Adipose tissue (tissue), 3 donors: Measurements from ENCODE around the gene KRTAP4-9. TPM values are rescaled to one million over a fixed set of nuclear protein-coding genes. Genes with fewer than 3 reads are reported as not detected.
"Not testable (repeated sequence)": the region's sequence is repeated elsewhere in the genome, so short reads cannot be mapped to it uniquely, and the experiment has no call there.

Source experiments
- H3K27ac ChIP-seq: one replicate; pipeline ENCODE4 v1.5.1; 2013; ENCODE audit warnings: low read depth, low read length
- WGBS, 3 donors: extraction: QIAGEN DNeasy Blood & Tissue Kit; methylation state at CpG; one replicate each; pipeline ENCODE4 v1.1.7; 2013; 5-methylcytosine and 5-hydroxymethylcytosine counted together
- polyA plus RNA-seq, 3 donors: library from polyadenylated mRNA; stranded (reverse); fragments of 200-250 nt; gene quantifications; one replicate each; pipeline ENCODE4 v1.2.3, GENCODE V29; 2013
- donor health status: healthy with polysubstance abuse.
- donor health status: Bipolar disorder and iron deficiency.
- donor health status: healthy.

Gene KRTAP4-9
- polyA plus RNA-seq, 3 donors = not detected

DNA sequence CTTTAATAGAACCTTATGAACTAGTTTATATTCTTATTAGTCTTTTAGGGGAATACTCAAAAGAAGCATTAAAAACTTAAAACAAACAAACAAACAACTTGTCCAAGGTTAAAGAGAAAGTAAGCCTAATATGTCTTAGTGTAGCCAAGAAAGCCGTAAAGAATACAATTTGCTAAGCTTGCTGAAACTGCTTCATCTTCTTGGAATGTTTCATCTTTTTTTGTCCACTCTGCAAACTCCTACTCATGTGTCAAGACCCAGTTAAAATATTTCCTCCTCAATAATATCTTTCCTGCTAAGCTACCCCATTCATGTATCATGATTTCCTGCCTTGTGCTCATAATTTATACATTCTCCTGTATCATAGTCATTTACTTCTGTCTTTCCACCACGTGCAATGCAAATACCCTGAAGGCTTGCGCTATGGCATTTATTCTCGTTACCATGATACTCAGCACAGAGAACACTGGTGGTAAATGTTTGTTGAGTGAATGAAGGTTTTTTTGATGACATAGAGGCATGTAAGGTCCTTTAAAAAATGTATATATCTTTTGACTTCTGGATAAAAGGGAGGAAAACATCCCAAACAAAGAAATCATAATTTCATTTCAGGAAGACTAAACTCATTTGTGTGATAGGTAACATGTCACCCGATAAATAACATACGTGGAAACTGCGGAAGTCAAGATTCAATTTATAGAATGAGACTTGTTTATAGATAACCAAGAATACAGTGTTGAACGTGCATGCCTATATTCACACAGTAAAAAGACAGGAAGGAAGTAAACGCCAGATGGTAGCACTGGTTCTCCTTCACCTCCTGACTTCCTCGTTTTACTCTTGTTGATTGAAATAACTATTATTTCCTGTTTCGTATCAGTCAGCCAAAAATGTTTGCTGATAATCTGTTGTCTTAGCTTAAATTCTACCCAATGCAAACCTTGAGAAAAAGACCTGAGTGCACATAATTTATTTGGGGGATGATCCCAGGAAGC lies 14.8 kb downstream of the KRTAP4-9 start:
- WGBS, 3 donors = 41 to 54% (median 41%) methylated on average over 11 of the region's 11 CpGs
- H3K27ac ChIP-seq = not testable (repeated sequence)

DNA sequence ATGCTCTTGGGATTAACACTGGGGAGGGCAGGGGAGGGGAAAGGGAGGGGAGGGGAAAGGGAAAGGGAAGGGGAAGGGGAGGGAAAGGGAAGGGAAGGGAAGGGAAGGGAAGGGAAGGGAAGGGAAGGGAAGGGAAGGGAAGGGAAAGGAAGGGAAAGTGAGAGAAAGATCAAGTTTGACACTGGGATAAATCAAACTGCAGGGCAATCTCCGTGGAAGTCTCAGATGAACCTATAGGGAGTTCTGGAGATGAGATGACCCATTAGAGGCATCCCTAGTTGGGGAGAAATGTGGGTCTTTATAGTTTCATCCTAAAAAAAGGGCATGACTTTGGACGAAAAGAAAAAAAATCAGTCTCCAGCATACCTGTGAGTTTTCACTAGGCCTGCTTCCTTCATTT lies 16.6 kb downstream of the KRTAP4-9 start:
- H3K27ac ChIP-seq = no peak overlapping the region
- WGBS, 3 donors = 75 to 95% (median 85%) methylated on average over 2 of the region's 2 CpGs

GRCh38 chr17:41123292-41123990 lies 18.3 kb downstream of the KRTAP4-9 start:
- H3K27ac ChIP-seq = not testable (repeated sequence)
- 63 to 82% (median 80%) methylated on average over 8 to 12 of the region's 12 CpGs for WGBS, 3 donors

DNA sequence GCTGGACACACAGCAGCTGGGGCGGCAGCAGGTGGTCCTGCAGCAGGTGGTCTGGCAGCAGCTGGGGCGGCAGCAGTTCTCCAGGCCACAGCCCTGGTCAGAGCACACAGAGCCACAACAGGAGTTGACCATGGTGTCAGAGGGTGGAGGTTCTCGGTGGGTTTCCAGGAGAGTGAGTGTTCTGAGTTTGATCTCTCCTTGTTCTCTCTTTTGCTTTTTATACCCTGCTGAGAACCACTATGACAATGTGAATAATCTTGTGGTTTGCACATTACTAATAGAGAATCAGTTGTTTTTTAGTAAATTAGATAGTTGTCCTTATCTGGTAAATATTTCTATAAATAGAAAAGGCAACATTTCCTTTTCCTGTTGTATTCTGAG lies 18.8 kb downstream of the KRTAP4-9 start, which contains the start of gene KRTAP4-12:
Gene KRTAP4-12, minus strand, starts transcription at position 192 of the 381 bp plus-strand sequence. Its CDS starts 60 bp downstream, at position 132.
- H3K27ac ChIP-seq = not testable (repeated sequence)
- WGBS, 3 donors = 63 to 82% (median 75%) methylated on average over 3 of the region's 3 CpGs

GRCh38 chr17:41125064-41125463 lies 19.9 kb downstream of the KRTAP4-9 start:
- WGBS, 3 donors = 69 to 96% (median 88%) methylated on average over 2 of the region's 2 CpGs
- H3K27ac ChIP-seq = no peak overlapping the region

DNA sequence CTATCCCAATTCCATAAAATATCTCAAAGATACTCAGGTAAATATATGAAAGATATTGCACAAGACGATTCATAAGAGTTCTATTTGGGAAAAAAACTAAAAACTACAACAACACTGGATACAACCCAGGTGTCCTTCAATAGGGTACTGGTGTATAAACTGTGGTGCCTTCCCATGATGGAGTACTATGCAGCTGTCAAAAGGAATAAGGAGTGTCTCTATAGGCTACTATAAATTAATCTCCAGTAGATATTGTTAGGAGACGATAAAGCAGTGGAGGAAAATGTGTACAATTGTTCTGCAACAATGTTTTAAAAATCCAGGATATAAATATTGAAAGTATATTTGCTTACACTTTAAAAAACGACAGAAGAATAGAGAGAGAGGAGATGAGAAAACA lies 21.2 kb downstream of the KRTAP4-9 start:
- no peak overlapping the region for H3K27ac ChIP-seq
- 72 to 91% (median 89%) methylated on average over 3 of the region's 3 CpGs for WGBS, 3 donors

DNA sequence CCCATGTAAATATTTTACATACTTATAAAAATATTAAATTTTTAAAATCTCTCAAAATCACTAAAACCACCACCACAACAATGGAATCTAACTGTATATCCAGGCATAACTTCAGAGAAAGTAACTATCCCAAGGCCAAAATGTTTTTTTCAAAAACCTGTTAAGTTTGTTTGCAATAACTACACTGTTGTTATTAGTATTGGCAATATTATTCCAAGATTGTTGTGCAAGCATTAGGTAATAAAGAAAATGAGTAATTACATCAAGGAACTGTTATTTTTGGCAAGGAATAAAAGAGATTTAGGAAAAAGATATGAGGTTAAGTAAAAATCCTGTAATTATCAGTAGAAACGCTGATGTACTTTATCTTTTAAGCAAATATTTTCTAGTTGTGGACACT lies 22.2 kb downstream of the KRTAP4-9 start:
- WGBS, 3 donors = 45 to 74% (median 69%) methylated on average over 1 of the region's 1 CpG
- no peak overlapping the region for H3K27ac ChIP-seq

DNA sequence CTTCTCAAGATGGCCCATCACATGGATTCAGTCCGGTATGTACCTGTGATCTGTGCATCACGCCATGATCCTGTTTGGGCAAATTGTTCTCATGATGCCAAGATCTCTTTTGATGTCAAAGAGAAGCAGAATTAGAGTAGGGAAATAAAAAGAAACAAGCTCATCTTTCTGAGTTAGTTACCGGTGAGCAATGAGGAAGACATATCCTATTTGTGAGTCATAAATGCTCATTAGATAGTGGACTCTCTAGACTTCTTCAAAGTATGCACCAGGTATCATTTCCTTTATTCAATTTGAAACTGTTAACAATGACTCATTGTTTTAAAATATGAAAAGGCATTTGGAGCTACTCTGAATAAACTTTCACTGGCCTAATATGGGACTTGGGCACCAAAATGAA lies 26.8 kb downstream of the KRTAP4-9 start:
- H3K27ac ChIP-seq = no peak overlapping the region
- WGBS, 3 donors = 84 to 87% (median 86%) methylated on average over 3 of the region's 3 CpGs

- H3K27ac ChIP-seq = no peak overlapping the region
- 52 to 59% (median 56%) methylated on average over 2 of the region's 2 CpGs for WGBS, 3 donors
Measured at GRCh38 chr17:41133880-41134735, 28.9 kb downstream of the KRTAP4-9 start.

- not testable (repeated sequence) for H3K27ac ChIP-seq
- 87 to 92% (median 89%) methylated on average over 12 of the region's 12 CpGs for WGBS, 3 donors
Measured at GRCh38 chr17:41139865-41140264, 34.7 kb downstream of the KRTAP4-9 start.

DNA sequence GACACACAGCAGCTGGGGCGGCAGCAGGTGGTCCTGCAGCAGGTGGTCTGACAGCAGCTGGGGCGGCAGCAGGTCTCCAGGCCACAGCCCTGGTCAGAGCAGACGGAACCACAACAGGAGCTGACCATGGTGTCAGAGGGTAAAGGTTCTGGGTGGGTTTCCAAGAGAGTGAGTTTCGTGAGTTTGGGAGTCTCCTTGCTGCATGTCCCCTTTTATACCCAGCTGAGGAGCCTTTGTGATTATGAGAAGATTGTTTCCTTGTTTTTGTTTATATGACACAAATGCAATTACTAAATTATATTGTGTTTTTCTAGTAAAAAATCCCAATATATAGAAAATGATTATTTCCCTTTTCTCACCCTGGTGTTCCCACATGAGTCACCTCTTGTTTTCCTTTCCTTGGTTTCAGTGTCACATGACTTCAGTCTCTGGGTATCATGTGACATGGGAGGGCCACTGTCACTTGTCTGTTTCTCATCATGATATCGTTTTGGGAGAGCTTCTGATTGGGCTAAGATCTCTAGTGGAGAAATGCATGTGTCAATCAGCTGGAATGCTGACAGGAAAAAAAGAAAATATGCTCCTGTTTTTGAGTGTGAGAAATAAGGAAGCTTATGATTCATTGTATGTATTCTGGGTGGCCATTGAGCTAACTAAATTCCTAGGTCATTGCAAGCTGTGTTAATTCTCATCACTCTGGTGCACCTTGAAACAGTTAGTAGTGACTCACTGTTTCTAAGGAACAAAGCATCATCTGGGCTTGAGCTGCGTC lies 35.4 kb downstream of the KRTAP4-9 start, which contains the start of gene KRTAP4-6:
Gene KRTAP4-6, minus strand, starts transcription at position 185 of the 772 bp plus-strand sequence. Its CDS starts 57 bp downstream, at position 128.
- no peak within 1 kb of the TSS for H3K27ac ChIP-seq
- WGBS, 3 donors = 80 to 88% (median 83%) methylated on average over 6 of the region's 6 CpGs

DNA sequence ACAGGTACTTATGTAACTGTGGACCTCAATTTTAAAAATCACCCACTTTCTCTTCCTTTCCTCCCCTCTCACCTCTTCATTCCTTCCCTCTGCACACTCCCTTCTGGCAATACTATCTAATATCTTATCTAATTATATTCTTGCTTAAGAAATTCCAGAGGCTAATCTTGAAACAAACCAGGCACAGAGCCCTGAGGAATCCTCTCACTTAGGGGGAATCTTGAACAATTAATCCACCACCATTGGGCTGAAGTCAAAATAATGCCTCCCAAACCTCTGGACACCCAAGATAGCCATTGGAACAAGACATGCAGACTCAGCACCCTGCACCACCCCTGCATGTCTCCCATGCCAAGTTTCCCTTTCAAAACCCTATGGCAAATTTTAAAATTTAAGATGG lies 36.2 kb downstream of the KRTAP4-9 start:
- no peak overlapping the region for H3K27ac ChIP-seq

- WGBS, 3 donors = 80 to 86% (median 85%) methylated on average over 1 of the region's 1 CpG
- H3K27ac ChIP-seq = no peak overlapping the region
Measured at GRCh38 chr17:41144846-41145245, 39.7 kb downstream of the KRTAP4-9 start.

DNA sequence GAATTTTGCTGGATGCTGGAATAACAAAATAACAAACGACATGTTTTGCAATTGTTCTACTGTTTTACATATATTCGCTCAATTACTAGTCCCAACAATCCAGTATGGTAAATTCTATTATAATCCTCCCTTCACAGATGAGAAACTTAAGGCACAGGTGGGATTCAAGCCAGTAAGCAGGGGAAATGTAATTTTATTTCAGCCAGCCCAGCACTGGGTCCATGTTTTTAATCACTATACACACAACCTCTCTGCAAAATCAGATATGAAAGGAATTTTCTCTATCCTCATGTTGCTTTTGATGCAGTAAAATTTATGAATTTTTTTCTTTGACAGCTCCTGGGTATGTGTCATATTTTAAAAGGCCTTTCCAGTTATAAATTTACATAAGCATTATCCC lies 40.1 kb downstream of the KRTAP4-9 start:
- H3K27ac ChIP-seq = no peak overlapping the region
- 76 to 90% (median 86%) methylated on average over 2 of the region's 2 CpGs for WGBS, 3 donors

GRCh38 chr17:41147531-41148204 lies 42.5 kb downstream of the KRTAP4-9 start:
- WGBS, 3 donors = 85 to 94% (median 93%) methylated on average over 2 of the region's 2 CpGs
- H3K27ac ChIP-seq = no peak overlapping the region

DNA sequence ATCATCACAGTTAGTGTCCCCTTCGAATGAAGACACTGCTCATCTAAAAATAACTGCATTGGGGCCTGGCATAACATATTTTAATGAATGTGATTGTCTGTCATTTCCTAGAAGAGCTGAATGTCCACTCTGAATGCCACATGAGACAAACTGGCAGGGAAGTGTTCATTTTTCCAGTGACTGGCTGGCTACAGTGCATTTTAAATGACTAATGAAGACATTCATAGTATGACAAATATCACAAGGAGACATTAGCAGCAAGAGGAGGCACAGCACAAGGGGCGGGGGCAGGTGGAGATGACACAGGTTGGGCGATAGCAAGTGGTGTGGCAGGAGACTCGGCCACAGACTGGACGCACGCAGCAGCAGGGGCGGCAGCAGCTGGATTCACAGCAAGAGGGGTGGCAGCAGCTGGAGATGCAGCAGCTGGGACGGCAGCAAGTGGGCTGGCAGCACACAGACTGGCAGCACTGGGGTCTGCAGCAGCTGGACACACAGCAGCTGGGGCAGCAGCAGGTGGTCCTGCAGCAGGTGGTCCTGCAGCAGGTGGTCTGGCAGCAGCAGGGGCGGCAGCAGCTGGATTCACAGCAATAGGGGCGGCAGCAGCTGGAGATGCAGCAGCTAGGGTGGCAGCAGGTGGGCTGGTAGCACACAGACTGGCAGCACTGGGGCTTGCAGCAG lies 43.9 kb downstream of the KRTAP4-9 start:
- WGBS, 3 donors = 62 to 80% (median 78%) methylated on average over 10 of the region's 10 CpGs

GRCh38 chr17:41149652-41149985 lies 44.4 kb downstream of the KRTAP4-9 start, which contains the start of gene KRTAP4-5:
KRTAP4-5 (minus strand) TSS chr17:41149825; CDS start chr17:41149767, 58 bp downstream.
- H3K27ac ChIP-seq = no peak within 1 kb of the TSS
- 56 to 66% (median 62%) methylated on average over 2 of the region's 2 CpGs for WGBS, 3 donors

More for the DNA sequence above, 43.9 kb downstream of the KRTAP4-9 start:
- H3K27ac ChIP-seq = not testable (repeated sequence)
